Fibroblast of lung (primary cell): ENCODE measurements around the gene RCAN2. TPM values are rescaled to one million over a fixed set of nuclear protein-coding genes. Genes with fewer than 3 reads are reported as not detected.

Experiments
- DNase-seq, 2 donors: peaks; one replicate each; pipeline versions ENCODE4 v3.0.0 to v3.0.0-alpha.2; 2010; ENCODE audit warnings: low read depth in 2 of 2
- H2AFZ ChIP-seq: 2 replicates; pipeline ENCODE4 v1.5.1; 2012; ENCODE audit warnings: low read length, control low read depth, inconsistent platforms
- H3K27ac ChIP-seq: 2 replicates; pipeline ENCODE4 v1.5.1; 2011; ENCODE audit warnings: low read length, control low read depth; ENCODE audit not compliant: insufficient read depth
- H3K27me3 ChIP-seq: 2 replicates; pipeline ENCODE4 v1.5.1; 2011; ENCODE audit warnings: mild to moderate bottlenecking, low read length; ENCODE audit not compliant: control insufficient read depth, insufficient read depth
- H3K36me3 ChIP-seq: 2 replicates; pipeline ENCODE4 v1.5.1; 2011; ENCODE audit warnings: low read length; ENCODE audit not compliant: control insufficient read depth, insufficient read depth
- H3K4me1 ChIP-seq: 2 replicates; pipeline ENCODE4 v1.5.1; 2011; ENCODE audit warnings: low read length; ENCODE audit not compliant: control insufficient read depth, insufficient read depth; ENCODE audit errors: extremely low read depth
- H3K4me2 ChIP-seq: 2 replicates; pipeline ENCODE4 v1.5.1; 2011; ENCODE audit warnings: low read length, control low read depth; ENCODE audit not compliant: insufficient read depth; ENCODE audit errors: extremely low read depth
- H3K4me3 ChIP-seq, 4 experiments: fragments of 200-600 bp in 1 of 4; sonication (generic) in 1 of 4; replicated peaks in 1 of 4; 2 replicates each; pipeline ENCODE4 v1.5.1; 2011 to 2016; ENCODE audit warnings: low read length in 4 of 4, low read depth in 3 of 4, mild to moderate bottlenecking in 3 of 4, control low read depth in 2 of 4, inconsistent platforms in 1 of 4, mixed read lengths in 1 of 4; ENCODE audit not compliant: insufficient read depth in 1 of 4; ENCODE audit errors: control extremely low read depth in 1 of 4
- H3K79me2 ChIP-seq: 2 replicates; pipeline ENCODE4 v1.5.1; 2012; ENCODE audit warnings: mild to moderate bottlenecking, low read length, inconsistent platforms; ENCODE audit not compliant: control insufficient read depth, insufficient read depth
- H3K9ac ChIP-seq: 2 replicates; pipeline ENCODE4 v1.5.1; 2011; ENCODE audit warnings: mild to moderate bottlenecking, low read length, control low read depth; ENCODE audit not compliant: insufficient read depth
- H3K9me3 ChIP-seq: 2 replicates; pipeline ENCODE4 v1.5.1; 2012; ENCODE audit warnings: low read depth, low read length; ENCODE audit not compliant: control insufficient read depth, insufficient read depth
- H4K20me1 ChIP-seq: 2 replicates; pipeline ENCODE4 v1.5.1; 2011; ENCODE audit warnings: low read length; ENCODE audit not compliant: control insufficient read depth, insufficient read depth; ENCODE audit errors: extremely low read depth
- CTCF ChIP-seq, 2 donors: IDR thresholded peaks in 1 of 2; conservative IDR thresholded peaks in 1 of 2; 1 replicate in 1 of 2; 2 replicates in 1 of 2; pipeline ENCODE4 v1.5.1; 2011 to 2012; ENCODE audit warnings: low read length in 2 of 2, control low read depth in 1 of 2, inconsistent platforms in 1 of 2, low read depth in 1 of 2, mild to moderate bottlenecking in 1 of 2
- EZH2 ChIP-seq: IDR thresholded peaks from 2 replicates; pipeline ENCODE4 v1.5.1; 2012; ENCODE audit warnings: low read length, control low read depth, mild to moderate bottlenecking; ENCODE audit errors: missing control alignments
- polyA plus RNA-seq, 2 donors: library from polyadenylated mRNA; depleted of rRNA in 1 of 2; stranded (reverse) in 1 of 2; unstranded in 1 of 2; fragments of >200 nt; gene quantifications; 2 replicates each; pipeline ENCODE4 v1.2.1, GENCODE V29; 2011 to 2012; ENCODE audit warnings: missing spikeins in 1 of 2
- total RNA-seq: library from RNA; depleted of rRNA; stranded (reverse); fragments of >200 nt; gene quantifications from 2 replicates; pipeline ENCODE4 v1.2.1, GENCODE V29; 2014

RCAN2 gene
- total and polyA plus RNA-seq, 2 donors (not counting 1 experiment from before 2014, with no cell fraction given) = 11.7 to 38.0 TPM

GRCh38 chr6:46302176-46302575, 189.1 kb downstream of the RCAN2 start:
- H3K79me2 ChIP-seq = no peaks in the 10 kb centered on the region
- H2AFZ ChIP-seq = no peak overlapping the region
- no peak overlapping the region for H3K9ac ChIP-seq
- no peaks in the 10 kb centered on the region for H4K20me1 ChIP-seq
- TF ChIP-seq CTCF (conservative IDR thresholded peaks at IDR 0.05 in 1 of 2, IDR thresholded peaks at IDR 0.05 in 1 of 2; ENCODE audit: low read depth in 1 of 2, low read length in 2 of 2) (no peak), EZH2 (no peak)
- H3K4me3 ChIP-seq = no peak overlapping the region
- no peak for DNase-seq
- no peak overlapping the region for H3K4me2 ChIP-seq
- no peaks in the 10 kb centered on the region for H3K36me3 ChIP-seq
- H3K27me3 ChIP-seq = peaks cover 4% of the 10 kb centered on the region
- H3K27ac ChIP-seq = no peak overlapping the region
- no peaks in the 10 kb centered on the region for H3K4me1 ChIP-seq
- H3K9me3 ChIP-seq = no peaks in the 10 kb centered on the region

GRCh38 chr6:46299253-46299652, 192.0 kb downstream of the RCAN2 start:
- no peak overlapping the region for H3K27ac ChIP-seq
- no peaks in the 10 kb centered on the region for H3K9me3 ChIP-seq
- H3K79me2 ChIP-seq = no peaks in the 10 kb centered on the region
- TF ChIP-seq EZH2 = no peak
- TF ChIP-seq CTCF (conservative IDR thresholded peaks at IDR 0.05 in 1 of 2, IDR thresholded peaks at IDR 0.05 in 1 of 2; ENCODE audit: low read depth in 1 of 2, low read length in 2 of 2) = no peak
- H3K27me3 ChIP-seq = no peaks in the 10 kb centered on the region
- H4K20me1 ChIP-seq = no peaks in the 10 kb centered on the region
- no peaks in the 10 kb centered on the region for H3K4me1 ChIP-seq
- no peak overlapping the region for H3K9ac ChIP-seq
- DNase-seq = no peak
- H3K4me2 ChIP-seq = no peak overlapping the region
- H3K4me3 ChIP-seq = no peak overlapping the region
- no peaks in the 10 kb centered on the region for H3K36me3 ChIP-seq
- H2AFZ ChIP-seq = no peak overlapping the region

GRCh38 chr6:46296586-46296985, 194.7 kb downstream of the RCAN2 start:
- Histone ChIP-seq H3K9me3 (no peaks in the 10 kb centered on the region), H3K4me1 (no peaks in the 10 kb centered on the region), H4K20me1 (no peaks in the 10 kb centered on the region), H3K27ac (no peak overlapping the region), H3K9ac (no peak overlapping the region), H2AFZ (no peak overlapping the region), H3K36me3 (no peaks in the 10 kb centered on the region), H3K27me3 (no peaks in the 10 kb centered on the region), H3K4me3 (no peak overlapping the region), H3K79me2 (no peaks in the 10 kb centered on the region), H3K4me2 (no peak overlapping the region)
- DNase-seq = no peak
- TF ChIP-seq CTCF (conservative IDR thresholded peaks at IDR 0.05 in 1 of 2, IDR thresholded peaks at IDR 0.05 in 1 of 2; ENCODE audit: low read depth in 1 of 2, low read length in 2 of 2) (no peak), EZH2 (no peak)
